RWPE2 (cell line): ENCODE data around the gene ANKRD30A.

Experiments used
- ATAC-seq: fragments of 200-7000 bp; cut with Tn5 transposase; 3 replicates; pipeline ENCODE4 v1.9.1; 2021; ENCODE audit warnings: low read depth
- DNase-seq: peaks from one replicate; pipeline ENCODE4 v3.0.0-alpha.2; 2020; ENCODE audit warnings: low spot score
- H3K27ac ChIP-seq: fragments of 450-650 bp; 2 replicates; pipeline ENCODE4 v1.5.1; 2017; ENCODE audit warnings: mild to moderate bottlenecking; ENCODE audit not compliant: poor library complexity, severe bottlenecking
- H3K27me3 ChIP-seq: fragments of 250-450 bp; sonication (Bioruptor Pico); 2 replicates; pipeline ENCODE4 v1.5.1; 2021; ENCODE audit warnings: mild to moderate bottlenecking, moderate library complexity; ENCODE audit not compliant: insufficient read depth, poor library complexity, severe bottlenecking
- H3K36me3 ChIP-seq: fragments of 250-450 bp; sonication (Bioruptor Pico); 2 replicates; pipeline ENCODE4 v1.5.1; 2020; ENCODE audit warnings: low read depth, mild to moderate bottlenecking, moderate library complexity
- H3K4me1 ChIP-seq: fragments of 250-450 bp; sonication (Bioruptor Pico); 2 replicates; pipeline ENCODE4 v1.5.1; 2021; ENCODE audit warnings: mild to moderate bottlenecking, moderate library complexity; ENCODE audit not compliant: insufficient read depth, poor library complexity, severe bottlenecking
- H3K4me3 ChIP-seq: fragments of 250-450 bp; sonication (Bioruptor Pico); 2 replicates; pipeline ENCODE4 v1.5.1; 2021; ENCODE audit warnings: mild to moderate bottlenecking, moderate library complexity; ENCODE audit not compliant: severe bottlenecking
- H3K9me3 ChIP-seq: fragments of 250-450 bp; sonication (Bioruptor Pico); 2 replicates; pipeline ENCODE4 v1.5.1; 2021; ENCODE audit warnings: mild to moderate bottlenecking, moderate library complexity; ENCODE audit not compliant: severe bottlenecking
- TF ChIP-seq, protein P1 (sequence below): fragments of 450-650 bp; IDR thresholded peaks from one replicate; pipeline ENCODE4 v1.5.1; 2017; ENCODE audit warnings: mild to moderate bottlenecking, moderate library complexity; ENCODE audit not compliant: poor library complexity, severe bottlenecking

Gene ANKRD30A

DNA sequence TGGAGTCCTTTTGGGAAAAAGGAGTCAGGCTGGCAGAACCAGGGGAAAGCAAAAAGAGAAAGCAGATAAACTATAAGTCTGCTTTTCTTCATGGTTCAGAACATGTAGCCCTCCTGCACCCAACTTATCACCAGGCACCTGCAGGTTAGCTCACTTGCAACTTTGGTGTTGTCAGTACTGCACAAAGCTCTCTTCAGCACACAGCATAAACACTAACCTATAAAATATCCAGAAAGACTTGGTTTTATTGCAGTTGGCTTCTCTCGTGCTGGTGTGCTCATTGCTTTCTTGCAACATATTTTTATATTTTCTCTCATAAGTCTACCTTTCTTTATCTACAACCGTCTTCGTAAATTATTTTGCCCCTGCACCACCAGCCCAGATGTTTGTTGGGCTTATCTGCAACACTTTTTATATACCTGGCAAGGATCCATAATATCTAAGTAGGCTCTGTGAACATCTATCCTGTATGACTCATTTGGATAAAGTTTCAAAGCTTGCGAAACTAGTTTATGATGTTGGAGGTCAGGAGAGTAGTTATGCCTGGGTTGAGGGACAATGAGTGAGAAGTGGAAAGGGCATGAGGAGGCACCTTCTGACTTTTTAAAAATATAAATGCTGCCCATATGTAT is 164.6 kb downstream of the ANKRD30A start:
- peak; percentile 93 for ATAC-seq

DNA sequence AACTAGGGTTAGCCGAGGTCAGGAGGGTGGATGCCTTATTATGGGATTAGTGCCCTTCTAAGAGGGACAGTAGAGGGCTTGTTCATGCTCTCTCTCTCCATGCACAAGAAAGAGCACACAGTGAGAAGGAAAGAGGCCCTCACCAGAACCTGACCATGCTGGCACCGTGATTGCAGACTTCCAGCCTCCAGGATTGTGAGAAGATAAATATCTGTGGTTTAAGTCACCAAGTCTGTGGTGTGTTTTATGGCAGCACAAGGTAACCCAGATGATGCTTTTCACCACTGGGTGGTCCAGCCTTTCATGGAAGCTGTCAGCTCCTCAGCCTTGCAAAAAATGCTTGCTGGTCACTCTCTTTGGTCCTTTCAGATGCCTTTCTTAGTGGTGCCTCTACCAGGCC is 175.9 kb downstream of the ANKRD30A start:
- no peaks in the 10 kb centered on the region for H3K36me3 ChIP-seq
- ATAC-seq = no peak
- no peaks in the 10 kb centered on the region for H3K9me3 ChIP-seq
- TF ChIP-seq, protein P1, sequence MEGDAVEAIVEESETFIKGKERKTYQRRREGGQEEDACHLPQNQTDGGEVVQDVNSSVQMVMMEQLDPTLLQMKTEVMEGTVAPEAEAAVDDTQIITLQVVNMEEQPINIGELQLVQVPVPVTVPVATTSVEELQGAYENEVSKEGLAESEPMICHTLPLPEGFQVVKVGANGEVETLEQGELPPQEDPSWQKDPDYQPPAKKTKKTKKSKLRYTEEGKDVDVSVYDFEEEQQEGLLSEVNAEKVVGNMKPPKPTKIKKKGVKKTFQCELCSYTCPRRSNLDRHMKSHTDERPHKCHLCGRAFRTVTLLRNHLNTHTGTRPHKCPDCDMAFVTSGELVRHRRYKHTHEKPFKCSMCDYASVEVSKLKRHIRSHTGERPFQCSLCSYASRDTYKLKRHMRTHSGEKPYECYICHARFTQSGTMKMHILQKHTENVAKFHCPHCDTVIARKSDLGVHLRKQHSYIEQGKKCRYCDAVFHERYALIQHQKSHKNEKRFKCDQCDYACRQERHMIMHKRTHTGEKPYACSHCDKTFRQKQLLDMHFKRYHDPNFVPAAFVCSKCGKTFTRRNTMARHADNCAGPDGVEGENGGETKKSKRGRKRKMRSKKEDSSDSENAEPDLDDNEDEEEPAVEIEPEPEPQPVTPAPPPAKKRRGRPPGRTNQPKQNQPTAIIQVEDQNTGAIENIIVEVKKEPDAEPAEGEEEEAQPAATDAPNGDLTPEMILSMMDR = no peak
- no peaks in the 10 kb centered on the region for H3K4me1 ChIP-seq
- H3K27me3 ChIP-seq = no peaks in the 10 kb centered on the region
- DNase-seq = no peak
- no peak overlapping the region for H3K27ac ChIP-seq
- no peak overlapping the region for H3K4me3 ChIP-seq

More for the DNA sequence above, 164.6 kb downstream of the ANKRD30A start:
- no peak overlapping the region for H3K4me3 ChIP-seq
- H3K36me3 ChIP-seq = no peaks in the 10 kb centered on the region
- H3K9me3 ChIP-seq = no peaks in the 10 kb centered on the region
- no peak overlapping the region for H3K27ac ChIP-seq
- H3K4me1 ChIP-seq = peaks cover 5% of the 10 kb centered on the region
- TF ChIP-seq, protein P1 = no peak
- no peak for DNase-seq
- H3K27me3 ChIP-seq = no peaks in the 10 kb centered on the region

DNA sequence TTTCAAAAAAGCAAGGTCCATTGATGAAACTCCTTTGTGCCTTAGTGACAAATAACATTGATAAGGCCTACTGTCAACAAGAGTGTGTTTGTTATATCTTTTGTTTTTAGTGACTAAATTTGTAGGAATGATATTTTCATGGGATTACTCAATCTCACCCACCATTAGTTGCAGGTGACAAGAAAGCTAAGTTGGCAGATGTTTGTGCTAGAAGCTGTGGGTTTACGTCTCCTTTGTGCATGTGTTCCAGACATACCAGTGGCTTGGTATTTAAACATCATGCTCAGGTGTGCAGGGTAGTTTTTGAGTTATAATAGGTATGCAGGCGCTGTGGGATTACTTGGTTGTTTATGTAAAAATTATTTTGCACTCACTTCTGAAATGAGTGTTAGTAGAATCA is 178.6 kb downstream of the ANKRD30A start:
- DNase-seq (no peak), ATAC-seq (no peak)
- Histone ChIP-seq H3K4me1 (no peaks in the 10 kb centered on the region), H3K27me3 (no peaks in the 10 kb centered on the region), H3K36me3 (no peaks in the 10 kb centered on the region), H3K9me3 (no peaks in the 10 kb centered on the region), H3K4me3 (no peak overlapping the region), H3K27ac (no peak overlapping the region)
- TF ChIP-seq, protein P1 = no peak

DNA sequence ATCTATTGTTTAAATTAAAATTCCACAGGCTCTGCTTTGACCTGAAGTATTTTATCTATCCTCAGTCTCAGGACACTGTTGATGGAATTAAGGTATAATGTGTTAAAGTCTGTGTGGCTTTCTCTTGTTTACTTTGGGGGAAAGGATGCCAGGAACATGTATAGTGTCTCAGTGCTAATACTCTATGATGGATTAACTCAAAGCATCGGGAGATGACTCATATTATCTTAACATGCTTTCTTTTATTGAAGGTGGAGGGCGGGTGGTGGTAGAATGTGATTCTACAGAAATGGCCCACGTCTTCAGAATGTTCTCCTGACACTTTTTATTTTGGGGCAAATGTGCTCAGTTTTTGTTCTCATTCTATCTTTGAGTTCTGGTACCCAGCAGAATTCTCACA is 189.0 kb downstream of the ANKRD30A start:
- peaks cover 25% of the 10 kb centered on the region for H3K4me1 ChIP-seq
- no peaks in the 10 kb centered on the region for H3K27me3 ChIP-seq
- DNase-seq (no peak), ATAC-seq (peak; percentile 70)
- TF ChIP-seq, protein P1 = no peak
- no peak overlapping the region for H3K4me3 ChIP-seq
- H3K36me3 ChIP-seq = no peaks in the 10 kb centered on the region
- H3K9me3 ChIP-seq = no peaks in the 10 kb centered on the region
- peak overlapping the region; percentile 69 for H3K27ac ChIP-seq

DNA sequence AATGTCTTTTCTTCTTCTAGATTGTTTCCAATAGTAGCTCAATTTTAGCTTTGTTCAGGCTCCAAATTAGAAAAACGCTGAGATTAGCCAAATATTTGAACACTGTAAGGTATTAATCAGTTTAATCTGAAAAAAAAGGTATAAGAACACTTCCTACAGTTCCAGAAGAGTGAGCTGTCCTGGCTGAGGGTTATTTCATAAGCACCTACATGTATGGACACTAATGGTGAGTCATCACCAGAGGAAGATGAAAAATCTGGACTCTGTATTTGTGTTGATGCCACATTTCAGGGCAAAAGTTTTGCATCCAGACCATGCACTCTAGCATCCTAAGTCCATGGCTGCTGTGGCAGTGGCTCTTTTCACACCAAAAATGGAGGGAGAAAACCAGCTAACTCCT is 189.5 kb downstream of the ANKRD30A start:
- no peaks in the 10 kb centered on the region for H3K27me3 ChIP-seq
- ATAC-seq (peak; percentile 94), DNase-seq (no peak)
- no peak overlapping the region for H3K4me3 ChIP-seq
- no peaks in the 10 kb centered on the region for H3K9me3 ChIP-seq
- peaks cover 25% of the 10 kb centered on the region for H3K4me1 ChIP-seq
- TF ChIP-seq, protein P1 = no peak
- H3K27ac ChIP-seq = peak overlapping the region; percentile 69
- no peaks in the 10 kb centered on the region for H3K36me3 ChIP-seq
